T-helper 2 cell treated with Interferon-gamma antibody and Interleukin-4, amounts not matched to agents 5 μg/mL and 100 μg/mL, for 36 hours (primary cell): ENCODE data around the gene HSP90AA1.
A peak's percentile ranks its signal among the peaks of the same experiment; 100 is the strongest.

Experiments used
- DNase-seq: peaks from one replicate; pipeline ENCODE4 v3.0.0; 2021; ENCODE audit warnings: low spot score
- H3K27ac Mint-ChIP-seq: one replicate; pipeline ENCODE4 v1.8.0; 2021; ENCODE audit warnings: mild to moderate bottlenecking, mixed read lengths
- H3K27me3 Mint-ChIP-seq: one replicate; pipeline ENCODE4 v1.8.0; 2021; ENCODE audit warnings: low read depth, mixed read lengths
- H3K36me3 Mint-ChIP-seq: one replicate; pipeline ENCODE4 v1.8.0; 2021; ENCODE audit warnings: low read depth, mixed read lengths
- H3K4me1 Mint-ChIP-seq: one replicate; pipeline ENCODE4 v1.8.0; 2021; ENCODE audit warnings: low read depth, mixed read lengths
- H3K4me3 Mint-ChIP-seq: one replicate; pipeline ENCODE4 v1.8.0; 2022; ENCODE audit warnings: mild to moderate bottlenecking, moderate library complexity, mixed read lengths
- H3K9me3 Mint-ChIP-seq: one replicate; pipeline ENCODE4 v1.8.0; 2021; ENCODE audit warnings: mixed read lengths

Gene HSP90AA1

DNA sequence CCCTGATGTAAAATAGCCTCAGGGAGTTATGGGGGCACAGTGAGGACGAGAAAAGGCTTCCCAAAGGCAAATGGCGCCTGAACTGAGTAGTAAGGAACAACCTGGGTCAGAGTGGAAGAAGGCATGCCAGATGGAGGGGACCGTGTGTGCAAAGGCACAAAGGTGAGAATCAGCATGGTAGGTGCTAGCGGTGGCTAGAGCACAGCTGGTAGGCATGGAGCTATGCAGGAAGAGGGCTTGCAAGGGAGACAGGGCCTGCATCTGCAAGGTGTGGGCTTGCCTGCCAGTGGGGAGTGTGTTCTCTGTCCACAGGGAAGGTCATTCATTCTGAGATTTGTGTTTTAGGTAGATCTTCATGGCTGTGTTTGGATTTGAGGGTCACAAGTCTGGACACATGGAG is 18.5 kb upstream of the HSP90AA1 start:
- peaks cover 6% of the 10 kb centered on the region for H3K27me3 Mint-ChIP-seq
- peaks cover 7% of the 10 kb centered on the region for H3K9me3 Mint-ChIP-seq
- H3K4me1 Mint-ChIP-seq: no peaks in the 10 kb centered on the region
- H3K36me3 Mint-ChIP-seq: no peaks in the 10 kb centered on the region
- no peak overlapping the region for H3K27ac Mint-ChIP-seq
- H3K4me3 Mint-ChIP-seq: no peak overlapping the region
- no peak for DNase-seq

DNA sequence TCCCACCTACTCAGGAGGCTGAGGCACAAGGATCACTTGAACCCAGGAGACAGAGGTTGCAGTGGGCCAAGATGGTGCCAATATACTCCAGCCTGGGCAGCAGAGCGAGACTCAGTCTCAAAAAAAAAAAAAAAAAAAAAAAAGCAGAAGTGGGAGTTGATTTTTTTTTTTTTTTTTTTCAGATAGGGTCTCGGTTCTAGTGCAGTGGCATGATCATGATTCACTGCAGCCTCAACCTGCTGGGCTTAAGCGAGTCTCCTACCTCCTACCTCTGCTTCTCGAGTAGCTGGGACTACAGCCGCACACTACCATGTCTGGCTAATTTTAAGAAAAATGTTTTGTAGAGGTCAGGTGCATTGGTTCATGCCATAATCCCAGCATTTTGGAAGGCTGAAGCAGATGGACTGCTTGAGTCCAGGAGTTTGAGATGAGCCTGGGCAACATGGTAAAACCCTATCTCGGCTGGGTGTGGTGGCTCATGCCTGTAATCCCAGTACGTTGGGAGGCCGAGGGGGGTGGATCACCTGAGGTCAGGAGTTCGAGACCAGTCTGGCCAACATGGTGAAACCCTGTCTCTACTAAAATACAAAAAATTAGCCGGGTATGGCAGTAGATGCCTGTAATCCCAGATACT is 16.3 kb upstream of the HSP90AA1 start:
- H3K4me1 Mint-ChIP-seq: no peaks in the 10 kb centered on the region
- H3K36me3 Mint-ChIP-seq: no peaks in the 10 kb centered on the region
- H3K27me3 Mint-ChIP-seq: peaks cover 6% of the 10 kb centered on the region
- DNase-seq: no peak
- H3K27ac Mint-ChIP-seq: no peak overlapping the region
- no peaks in the 10 kb centered on the region for H3K9me3 Mint-ChIP-seq
- no peak overlapping the region for H3K4me3 Mint-ChIP-seq

DNA sequence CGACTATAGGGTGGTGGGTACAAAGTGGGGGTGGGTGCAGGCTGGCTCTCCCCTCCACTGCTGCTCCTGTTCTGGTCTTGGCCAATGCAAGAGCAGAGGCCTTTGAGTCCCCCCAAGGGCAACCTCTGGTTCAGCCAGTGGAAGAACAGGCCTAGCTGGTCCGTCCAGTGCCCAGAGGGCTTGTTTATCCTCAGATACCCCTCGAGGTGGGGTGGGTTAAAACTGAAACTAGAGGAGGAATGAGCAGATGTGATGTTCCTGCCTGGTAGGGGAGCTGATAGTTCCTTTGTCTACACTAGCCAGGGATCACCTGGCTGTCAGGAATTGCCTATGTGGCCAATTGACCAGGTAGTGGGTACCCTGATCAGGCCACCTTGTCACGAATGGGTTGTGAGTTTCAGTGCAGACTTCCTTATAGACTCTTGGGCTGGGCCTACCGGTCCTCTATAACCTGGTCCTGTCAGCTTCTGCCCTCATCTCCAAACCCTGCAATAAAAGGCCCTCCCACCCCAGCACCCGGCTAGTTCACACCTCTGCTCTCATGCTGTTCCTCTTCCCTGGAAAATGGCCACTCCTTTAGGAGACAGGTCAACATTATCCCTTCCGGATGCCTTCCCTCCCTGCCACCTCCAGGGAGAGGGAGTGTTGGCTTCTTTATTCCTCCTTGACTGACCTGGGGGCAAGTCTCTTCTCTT is 10.7 kb upstream of the HSP90AA1 start:
- Mint-ChIP-seq H3K9me3 (no peaks in the 10 kb centered on the region), H3K27me3 (no peaks in the 10 kb centered on the region), H3K4me3 (no peak overlapping the region), H3K4me1 (peaks cover 13% of the 10 kb centered on the region), H3K27ac (no peak overlapping the region), H3K36me3 (no peaks in the 10 kb centered on the region)
- DNase-seq: no peak

- Mint-ChIP-seq H3K27me3 (no peaks in the 10 kb centered on the region), H3K36me3 (no peaks in the 10 kb centered on the region), H3K27ac (no peak overlapping the region), H3K9me3 (no peaks in the 10 kb centered on the region), H3K4me1 (peaks cover 13% of the 10 kb centered on the region), H3K4me3 (no peak overlapping the region)
- DNase-seq: peak; percentile 39
Observed at GRCh38 chr14:102096569-102097188, 9.8 kb upstream of the HSP90AA1 start.

- no peaks in the 10 kb centered on the region for H3K9me3 Mint-ChIP-seq
- no peak overlapping the region for H3K27ac Mint-ChIP-seq
- no peaks in the 10 kb centered on the region for H3K36me3 Mint-ChIP-seq
- no peak for DNase-seq
- no peak overlapping the region for H3K4me3 Mint-ChIP-seq
- H3K4me1 Mint-ChIP-seq: peaks cover 13% of the 10 kb centered on the region
- H3K27me3 Mint-ChIP-seq: no peaks in the 10 kb centered on the region
Observed at GRCh38 chr14:102095871-102096568, 9.2 kb upstream of the HSP90AA1 start.

- Mint-ChIP-seq H3K27me3 (no peaks in the 10 kb centered on the region), H3K9me3 (no peaks in the 10 kb centered on the region), H3K4me3 (no peak overlapping the region), H3K4me1 (peaks cover 13% of the 10 kb centered on the region), H3K36me3 (no peaks in the 10 kb centered on the region), H3K27ac (no peak overlapping the region)
- DNase-seq: peak; percentile 27
Observed at GRCh38 chr14:102095231-102095870, 8.5 kb upstream of the HSP90AA1 start.

- Mint-ChIP-seq H3K27ac (no peak overlapping the region), H3K4me3 (no peak overlapping the region), H3K9me3 (no peaks in the 10 kb centered on the region), H3K4me1 (peaks cover 21% of the 10 kb centered on the region), H3K27me3 (no peaks in the 10 kb centered on the region), H3K36me3 (no peaks in the 10 kb centered on the region)
- DNase-seq: no peak
Observed at GRCh38 chr14:102094101-102094500, 7.3 kb upstream of the HSP90AA1 start.

GRCh38 chr14:102092806-102093205 is 6.0 kb upstream of the HSP90AA1 start:
- Mint-ChIP-seq H3K4me3 (no peak overlapping the region), H3K9me3 (no peaks in the 10 kb centered on the region), H3K27ac (no peak overlapping the region), H3K36me3 (no peaks in the 10 kb centered on the region), H3K27me3 (no peaks in the 10 kb centered on the region), H3K4me1 (peaks cover 30% of the 10 kb centered on the region)
- no peak for DNase-seq

DNA sequence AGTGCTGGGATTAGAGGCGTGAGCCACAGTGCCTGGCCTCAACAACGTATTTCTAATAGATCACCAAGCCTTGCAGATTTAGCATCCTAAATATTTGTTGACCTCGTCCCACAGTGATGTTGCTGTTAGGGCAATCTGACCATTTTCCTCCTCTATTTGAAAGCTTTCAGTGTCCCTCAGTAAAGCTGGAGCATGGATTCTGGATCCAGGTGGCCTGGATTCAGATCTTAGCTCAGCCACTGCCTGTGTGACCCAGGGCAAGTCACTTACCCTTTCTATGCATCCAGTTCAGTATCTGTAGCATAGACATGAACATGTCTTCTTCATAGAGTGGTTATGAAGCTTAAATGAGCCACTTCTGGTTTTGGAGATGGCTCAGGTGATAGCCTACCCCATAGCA is 3.9 kb upstream of the HSP90AA1 start:
- Mint-ChIP-seq H3K36me3 (peaks cover 6% of the 10 kb centered on the region), H3K27ac (no peak overlapping the region), H3K4me1 (peaks cover 24% of the 10 kb centered on the region), H3K4me3 (no peak overlapping the region), H3K27me3 (no peaks in the 10 kb centered on the region), H3K9me3 (no peaks in the 10 kb centered on the region)
- no peak for DNase-seq

- Mint-ChIP-seq H3K4me1 (peaks cover 28% of the 10 kb centered on the region), H3K9me3 (no peaks in the 10 kb centered on the region), H3K27ac (peak overlapping the region; percentile 50), H3K36me3 (peaks cover 16% of the 10 kb centered on the region), H3K4me3 (peak overlapping the region; percentile 93), H3K27me3 (no peaks in the 10 kb centered on the region)
- DNase-seq: no peak
Observed at GRCh38 chr14:102089621-102090343, 2.9 kb upstream of the HSP90AA1 start.

DNA sequence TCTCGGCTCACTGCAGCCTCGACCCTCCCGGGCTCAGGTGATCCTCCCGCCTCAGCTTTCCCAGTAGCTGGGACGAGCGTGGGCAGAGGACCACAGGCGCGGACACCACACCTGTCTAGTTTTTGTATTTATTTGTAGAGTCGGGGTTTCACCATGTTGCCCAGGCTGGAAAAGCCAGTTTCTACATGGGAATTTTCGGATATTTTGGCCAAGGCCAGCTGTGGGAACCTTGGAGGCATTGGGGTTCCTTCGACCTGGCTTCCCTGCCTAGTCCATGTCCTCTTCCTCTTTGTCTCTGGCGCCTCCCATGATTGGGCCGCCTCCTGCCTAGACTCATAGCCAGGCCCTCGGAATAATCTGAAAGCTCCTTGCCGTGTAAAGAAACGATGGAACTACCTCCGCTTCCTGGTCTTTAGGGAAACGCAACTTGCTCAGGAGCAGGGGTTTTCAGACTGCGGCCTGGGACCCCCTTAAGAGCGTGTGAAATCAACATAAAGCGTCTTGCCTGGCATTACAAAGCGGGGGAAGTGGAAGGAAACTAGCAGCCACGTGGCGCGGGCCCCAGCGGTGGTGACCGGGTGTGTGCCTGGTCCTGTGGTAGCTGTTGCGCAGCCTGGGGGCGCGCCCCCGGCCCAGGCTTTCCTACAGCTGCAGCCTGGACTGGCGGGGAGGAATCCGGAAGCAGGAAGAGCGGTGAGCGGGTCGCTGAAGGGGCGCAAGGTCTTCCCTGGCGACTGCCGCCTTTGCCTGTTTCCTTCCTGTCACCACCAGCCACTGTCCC is 1.4 kb upstream of the HSP90AA1 start:
- peaks cover 32% of the 10 kb centered on the region for H3K36me3 Mint-ChIP-seq
- H3K27me3 Mint-ChIP-seq: no peaks in the 10 kb centered on the region
- peaks cover 44% of the 10 kb centered on the region for H3K4me1 Mint-ChIP-seq
- H3K4me3 Mint-ChIP-seq: peak overlapping the region; percentile 93
- peak; percentile 55 for DNase-seq
- peak overlapping the region; percentile 88 for H3K27ac Mint-ChIP-seq
- no peaks in the 10 kb centered on the region for H3K9me3 Mint-ChIP-seq

DNA sequence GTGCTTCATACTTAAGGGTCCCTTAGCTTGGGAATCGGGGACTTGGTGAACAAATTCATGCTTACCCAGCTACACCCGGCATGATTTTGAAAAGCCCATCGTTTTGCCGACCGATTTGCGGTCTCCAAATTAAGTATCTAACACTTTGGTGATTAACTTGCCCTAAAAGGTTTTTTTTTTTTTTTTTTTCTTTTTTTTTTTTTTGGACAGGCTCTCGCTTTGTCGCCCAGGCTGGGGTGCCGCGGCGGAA is 843 bp upstream of the HSP90AA1 start:
- H3K9me3 Mint-ChIP-seq: no peaks in the 10 kb centered on the region
- DNase-seq: no peak
- peaks cover 48% of the 10 kb centered on the region for H3K4me1 Mint-ChIP-seq
- H3K36me3 Mint-ChIP-seq: peaks cover 37% of the 10 kb centered on the region
- peak overlapping the region; percentile 93 for H3K4me3 Mint-ChIP-seq
- no peaks in the 10 kb centered on the region for H3K27me3 Mint-ChIP-seq
- H3K27ac Mint-ChIP-seq: peak overlapping the region; percentile 88

DNA sequence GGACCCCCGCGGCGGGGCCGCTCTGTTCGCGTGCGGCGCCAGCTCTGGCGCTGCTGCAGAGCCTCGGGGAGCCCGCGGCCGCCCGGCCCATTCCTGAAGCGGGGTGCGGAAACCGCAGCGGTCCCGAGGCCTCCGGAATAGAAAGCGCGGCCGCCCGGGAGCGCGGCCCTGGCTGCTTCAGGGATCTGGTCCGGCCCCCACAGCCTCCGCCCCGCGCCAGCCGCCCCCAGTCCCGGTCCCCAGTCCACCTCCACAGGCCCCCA is 204 bp downstream of the HSP90AA1 start:
- DNase-seq: no peak
- Mint-ChIP-seq H3K36me3 (peaks cover 46% of the 10 kb centered on the region), H3K27me3 (no peaks in the 10 kb centered on the region), H3K27ac (peak overlapping the region; percentile 94), H3K9me3 (no peaks in the 10 kb centered on the region), H3K4me1 (peaks cover 55% of the 10 kb centered on the region), H3K4me3 (peak overlapping the region; percentile 84)
